Kidney (tissue), 14 donors: ENCODE measurements around the gene GSG1. TPM values are rescaled to one million over a fixed set of nuclear protein-coding genes. Genes with fewer than 3 reads are reported as not detected.

Experiments
- DNase-seq, 5 donors: peaks; one replicate each; pipeline ENCODE4 v3.0.0-alpha.2; 2013 to 2020
- FAIRE-seq: peaks from 2 replicates; lab custom pipeline; 2012; peaks lifted over from hg19 to GRCh38; lab: Jason Lieb, UNC
- H3K27ac ChIP-seq, 2 donors: one replicate each; pipeline ENCODE4 v1.7.0; 2013; ENCODE audit warnings: low read depth in 2 of 2, low read length in 2 of 2, inconsistent platforms in 1 of 2
- H3K27me3 ChIP-seq: one replicate; pipeline ENCODE4 v1.7.1; 2013; ENCODE audit warnings: low read length, inconsistent platforms; ENCODE audit not compliant: control insufficient read depth, insufficient read depth
- H3K36me3 ChIP-seq, 3 donors: one replicate each; pipeline versions ENCODE4 v1.7.0 to v1.7.1; 2013; ENCODE audit warnings: low read length in 3 of 3, control low read depth in 1 of 3, inconsistent platforms in 1 of 3; ENCODE audit not compliant: insufficient read depth in 3 of 3, control insufficient read depth in 2 of 3
- H3K4me1 ChIP-seq, 3 donors: one replicate each; pipeline versions ENCODE4 v1.7.0 to v1.7.1; 2013; ENCODE audit warnings: low read length in 3 of 3, inconsistent platforms in 1 of 3, low read depth in 1 of 3; ENCODE audit not compliant: control insufficient read depth in 2 of 3, insufficient read depth in 2 of 3
- H3K4me3 ChIP-seq, 3 donors: one replicate each; pipeline versions ENCODE4 v1.7.0 to v1.8.1; 2013; ENCODE audit warnings: low read length in 3 of 3, control low read depth in 1 of 3, inconsistent platforms in 1 of 3
- H3K9ac ChIP-seq, 3 donors: one replicate each; pipeline versions ENCODE4 v1.7.0 to v1.7.1; 2013; ENCODE audit warnings: low read length in 3 of 3, control low read depth in 1 of 3, inconsistent platforms in 1 of 3
- H3K9me3 ChIP-seq, 3 donors: one replicate each; pipeline versions ENCODE4 v1.7.0 to v1.7.1; 2013; ENCODE audit warnings: low read length in 3 of 3, control low read depth in 1 of 3, inconsistent platforms in 1 of 3; ENCODE audit not compliant: control insufficient read depth in 2 of 3, insufficient read depth in 1 of 3
- intact Hi-C: fragments of 100-400 bp; cut with DNase I; formaldehyde crosslinking; loops from one replicate; pipeline ENCODE4 v1.11.1; 2022
- polyA plus RNA-seq: library from polyadenylated mRNA; stranded (reverse); fragments of 350-450 nt; fragmentation: Illumina TruSeq; extraction: RNeasy Lipid Tissue Mini Kit (QIAGEN cat#74804); gene quantifications from one replicate; pipeline ENCODE4 v1.2.3, GENCODE V29; 2014; ENCODE audit warnings: low read depth, low replicate concordance; ENCODE audit not compliant: insufficient read depth
- total RNA-seq: library from RNA; stranded (reverse); fragmentation: NEBNext Ultra II Directional; extraction: Animal tissue kit (Norgen Biotek cat#: 25700); gene quantifications from one replicate; pipeline ENCODE4 v1.2.1, GENCODE V29; 2021
- TF ChIP-seq, protein P1 (sequence below): IDR thresholded peaks from 3 replicates; pipeline ENCODE4 v1.5.1; 2012; ENCODE audit warnings: mild to moderate bottlenecking, moderate library complexity, borderline replicate concordance; ENCODE audit not compliant: insufficient read depth; ENCODE audit errors: extremely low read depth
- donor health status: control.
- donor health status: control.
- donor health status: control.
- donor health status: control.
- donor health status: control.
- donor health status: DM: yes; HTN: yes; CAD: no.
- donor health status: Normal renal cell carcinoma (clear cell type).

The GSG1 gene
- total and polyA plus RNA-seq, 2 donors from 2014 or later, result 0.19 to 0.34 TPM

DNA sequence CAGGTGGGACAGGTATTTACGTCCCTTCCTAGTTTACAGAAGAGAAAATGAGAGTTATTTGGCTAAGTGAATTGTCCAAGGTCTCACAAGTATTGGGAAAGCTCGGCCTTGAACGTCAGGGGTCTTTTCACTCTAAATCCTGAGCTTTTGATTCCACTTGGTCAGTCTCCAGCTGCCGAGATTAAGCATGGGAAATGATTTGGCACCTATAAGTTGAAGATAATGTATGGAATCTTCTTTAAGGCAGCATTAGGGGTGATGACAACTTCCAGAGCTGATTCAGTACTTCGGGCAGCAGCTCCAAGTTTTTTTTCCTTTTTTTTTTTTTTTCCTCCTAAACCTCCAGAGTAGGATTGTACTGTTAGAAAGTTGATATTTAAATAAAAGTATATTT lies 58.6 kb downstream of the GSG1 start:
- H3K9ac ChIP-seq, result peak overlapping the region in 2 of 3 donors; percentile 45 to 76
- H3K27me3 ChIP-seq, result no peaks in the 10 kb centered on the region
- FAIRE-seq, result no peak

DNA sequence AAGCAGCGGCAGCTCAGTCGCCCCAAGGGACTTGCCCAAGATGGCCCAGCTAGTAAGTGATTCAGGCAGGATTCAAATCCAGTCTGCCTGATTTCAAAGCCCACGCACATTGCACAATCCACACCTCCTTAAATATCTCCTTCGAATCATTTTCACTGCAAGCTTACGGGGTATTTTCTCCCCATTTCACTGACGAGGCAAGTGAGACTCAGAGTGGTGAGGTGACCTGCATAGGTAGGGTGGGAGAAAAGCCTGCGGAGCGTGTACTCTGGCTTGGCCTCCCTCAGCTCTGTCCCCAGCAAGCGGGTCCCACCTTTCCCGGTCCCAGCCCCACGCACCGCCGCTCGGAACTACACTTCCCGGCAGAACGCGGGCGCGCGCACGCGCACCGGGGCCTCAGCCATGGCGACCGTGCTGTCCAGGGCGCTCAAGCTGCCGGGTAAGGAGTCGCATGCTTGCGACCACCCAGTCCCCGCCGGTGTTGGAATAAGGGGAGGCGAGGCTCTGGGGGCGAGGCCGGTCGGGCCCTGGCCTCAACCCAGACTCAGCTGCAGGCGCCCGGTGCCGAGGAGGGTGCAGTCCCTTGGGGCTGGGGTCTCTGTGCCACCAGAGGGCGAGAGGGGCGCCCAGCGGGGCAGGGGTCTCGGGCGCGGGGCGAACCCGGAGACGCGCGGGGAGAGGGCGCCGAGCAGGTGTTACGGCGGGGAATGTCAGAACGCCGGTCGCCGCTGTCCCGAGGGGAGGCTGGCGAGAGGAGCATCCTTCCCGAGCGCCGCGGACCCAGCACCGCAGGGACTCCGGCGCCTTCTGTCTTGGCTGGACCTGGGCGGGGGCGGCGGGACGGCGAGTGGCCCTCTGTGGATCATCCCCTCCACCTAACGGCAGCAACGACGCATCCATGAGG lies 59.2 kb downstream of the GSG1 start, which contains the start of gene FAM234B:
TSS of gene FAM234B (plus strand) at position 380 of the 904 bp plus-strand sequence. CDS start at position 403, 23 bp downstream.
- TF ChIP-seq, protein P1, sequence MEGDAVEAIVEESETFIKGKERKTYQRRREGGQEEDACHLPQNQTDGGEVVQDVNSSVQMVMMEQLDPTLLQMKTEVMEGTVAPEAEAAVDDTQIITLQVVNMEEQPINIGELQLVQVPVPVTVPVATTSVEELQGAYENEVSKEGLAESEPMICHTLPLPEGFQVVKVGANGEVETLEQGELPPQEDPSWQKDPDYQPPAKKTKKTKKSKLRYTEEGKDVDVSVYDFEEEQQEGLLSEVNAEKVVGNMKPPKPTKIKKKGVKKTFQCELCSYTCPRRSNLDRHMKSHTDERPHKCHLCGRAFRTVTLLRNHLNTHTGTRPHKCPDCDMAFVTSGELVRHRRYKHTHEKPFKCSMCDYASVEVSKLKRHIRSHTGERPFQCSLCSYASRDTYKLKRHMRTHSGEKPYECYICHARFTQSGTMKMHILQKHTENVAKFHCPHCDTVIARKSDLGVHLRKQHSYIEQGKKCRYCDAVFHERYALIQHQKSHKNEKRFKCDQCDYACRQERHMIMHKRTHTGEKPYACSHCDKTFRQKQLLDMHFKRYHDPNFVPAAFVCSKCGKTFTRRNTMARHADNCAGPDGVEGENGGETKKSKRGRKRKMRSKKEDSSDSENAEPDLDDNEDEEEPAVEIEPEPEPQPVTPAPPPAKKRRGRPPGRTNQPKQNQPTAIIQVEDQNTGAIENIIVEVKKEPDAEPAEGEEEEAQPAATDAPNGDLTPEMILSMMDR, result no peak
- H3K9me3 ChIP-seq, result no peaks in the 10 kb centered on the region

More for the DNA sequence above, 58.6 kb downstream of the GSG1 start:
- TF ChIP-seq, protein P1, result no peak
- DNase-seq, result no peak
- H3K27ac ChIP-seq, result no peak overlapping the region
- H3K4me1 ChIP-seq, result peaks cover 0 to under 1% (median 0%) of the 10 kb centered on the region in 3 donors
- peak overlapping the region; percentile 70 to 87 (median 80) for H3K4me3 ChIP-seq
- H3K9me3 ChIP-seq, result no peaks in the 10 kb centered on the region
- no peaks in the 10 kb centered on the region for H3K36me3 ChIP-seq
- intact Hi-C loops, result no loop called here

DNA sequence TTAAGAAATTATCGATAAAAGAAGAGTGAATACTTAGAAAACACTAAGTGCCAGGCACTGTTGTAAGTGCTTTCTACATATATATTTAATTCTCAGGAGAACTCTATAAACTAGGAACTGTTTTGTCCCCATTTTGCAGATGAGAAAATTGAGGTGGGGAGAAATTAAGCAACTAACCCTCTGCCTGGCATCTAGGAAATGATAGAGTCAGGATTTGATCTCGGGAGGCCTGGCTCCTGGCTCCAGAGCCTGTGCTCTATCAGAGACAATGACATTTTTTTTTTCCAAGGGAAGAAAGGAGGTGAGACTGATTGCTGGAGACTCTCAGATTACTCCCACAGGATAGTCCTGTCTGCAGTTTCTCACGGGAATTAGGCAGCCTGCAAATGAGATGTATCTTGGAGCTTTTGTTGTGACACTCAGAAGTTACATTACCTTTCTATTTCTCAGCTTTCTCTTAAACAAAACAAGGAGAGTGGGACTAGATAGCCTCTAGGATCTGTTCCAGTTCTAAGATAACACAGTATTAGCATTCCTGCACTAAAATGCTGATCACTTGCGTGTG lies 60.7 kb downstream of the GSG1 start:
- DNase-seq (no peak), FAIRE-seq (no peak)
- intact Hi-C loops, result no loop called here
- Histone ChIP-seq H3K9me3 (no peaks in the 10 kb centered on the region), H3K27ac (no peak overlapping the region), H3K36me3 (no peaks in the 10 kb centered on the region), H3K4me3 (no peak overlapping the region), H3K27me3 (no peaks in the 10 kb centered on the region), H3K4me1 (peaks cover 0 to 4% (median 4%) of the 10 kb centered on the region in 3 donors), H3K9ac (no peak overlapping the region)
- TF ChIP-seq, protein P1, result no peak

More for the DNA sequence above, 59.2 kb downstream of the GSG1 start, which contains the start of gene FAM234B:
- H3K36me3 ChIP-seq, result no peaks in the 10 kb centered on the region
- no peak within 1 kb of the TSS for H3K27ac ChIP-seq
- peak within 1 kb of the TSS; percentile 45 to 76 (median 61) for H3K9ac ChIP-seq
- intact Hi-C loops, result no loop called here
- no peaks in the 10 kb centered on the region for H3K27me3 ChIP-seq
- H3K4me1 ChIP-seq, result peaks cover 0 to 4% (median 4%) of the 10 kb centered on the region in 3 donors
- peak; percentile 84 to 92 (median 87) for DNase-seq
- peak within 1 kb of the TSS; percentile 70 to 87 (median 80) for H3K4me3 ChIP-seq
- no peak for FAIRE-seq
